Astrocyte (in vitro differentiated cells and primary cell): ENCODE measurements around the gene DENND1B.

ENCODE experiments used
- CTCF ChIP-seq: IDR thresholded peaks from 2 replicates; pipeline ENCODE4 v1.5.1; 2011; ENCODE audit warnings: low read depth, mild to moderate bottlenecking, inconsistent platforms, low read length, moderate library complexity; ENCODE audit not compliant: insufficient read depth
- EZH2 ChIP-seq: IDR thresholded peaks from 2 replicates; pipeline ENCODE4 v1.6.1; 2012; ENCODE audit warnings: mild to moderate bottlenecking, low read length, inconsistent platforms; ENCODE audit not compliant: insufficient read depth

GRCh38 chr1:197663162-197663953 lies 111.9 kb downstream of the DENND1B start:
- no peak for TF ChIP-seq CTCF
- TF ChIP-seq EZH2, result no peak
